Upper lobe of right lung (tissue), 1 donor: ENCODE data around the gene TGM5. TPM values are rescaled to one million over a fixed set of nuclear protein-coding genes. Genes with fewer than 3 reads are reported as not detected.

Source experiments
- ATAC-seq: fragments of 200-7000 bp; cut with Tn5 transposase; one replicate; pipeline ENCODE4 v1.9.1; 2020; ENCODE audit warnings: mild to moderate bottlenecking, moderate library complexity
- DNase-seq: peaks from one replicate; pipeline ENCODE4 v3.0.0-alpha.2; 2020
- H3K27ac ChIP-seq: fragments of 200-600 bp; one replicate; pipeline ENCODE4 v1.8.0; 2022
- H3K27me3 ChIP-seq: fragments of 200-600 bp; one replicate; pipeline ENCODE4 v1.8.0; 2022; ENCODE audit warnings: mild to moderate bottlenecking
- H3K36me3 ChIP-seq: fragments of 200-600 bp; one replicate; pipeline ENCODE4 v1.8.0; 2022
- H3K4me1 ChIP-seq: fragments of 200-600 bp; one replicate; pipeline ENCODE4 v1.8.0; 2022
- H3K4me3 ChIP-seq: fragments of 200-600 bp; one replicate; pipeline ENCODE4 v1.8.0; 2022; ENCODE audit warnings: mild to moderate bottlenecking
- H3K9me3 ChIP-seq: fragments of 200-600 bp; one replicate; pipeline ENCODE4 v1.8.0; 2022
- CTCF ChIP-seq: fragments of 200-600 bp; IDR thresholded peaks from one replicate; pipeline ENCODE4 v1.8.0; 2022; ENCODE audit warnings: antibody characterized with exemption
- intact Hi-C: fragments of 100-400 bp; cut with DNase I; formaldehyde crosslinking; loops from one replicate; pipeline ENCODE4 v1.11.0; 2022
- total RNA-seq: library from RNA; stranded (reverse); fragmentation: NEBNext Ultra II Directional; extraction: Animal tissue kit (Norgen Biotek cat#: 25700); gene quantifications from one replicate; pipeline ENCODE4 v1.2.1, GENCODE V29; 2021
- donor health status: DM: no; HTN: yes; CAD: no; lungs with severe emphysema.

Gene TGM5
- total RNA-seq, 1 donor from 2014 or later: not detected

GRCh38 chr15:43210172-43210745 lies 56.5 kb downstream of the TGM5 start:
- no peak for TF ChIP-seq CTCF
- no peaks in the 10 kb centered on the region for H3K4me1 ChIP-seq
- no peak overlapping the region for H3K4me3 ChIP-seq
- DNase-seq (no peak), ATAC-seq (no peak)
- H3K9me3 ChIP-seq: no peaks in the 10 kb centered on the region
- H3K36me3 ChIP-seq: no peaks in the 10 kb centered on the region
- H3K27me3 ChIP-seq: peaks cover 6% of the 10 kb centered on the region
- intact Hi-C loops: no loop called here
- no peak overlapping the region for H3K27ac ChIP-seq

GRCh38 chr15:43209059-43209824 lies 57.5 kb downstream of the TGM5 start:
- intact Hi-C loops: no loop called here
- Histone ChIP-seq H3K27ac (no peak overlapping the region), H3K4me1 (no peaks in the 10 kb centered on the region), H3K9me3 (no peaks in the 10 kb centered on the region), H3K36me3 (no peaks in the 10 kb centered on the region), H3K4me3 (no peak overlapping the region), H3K27me3 (peaks cover 6% of the 10 kb centered on the region)
- no peak for DNase-seq
- ATAC-seq: no peak
- no peak for TF ChIP-seq CTCF

GRCh38 chr15:43208052-43209002 lies 58.4 kb downstream of the TGM5 start:
- H3K27me3 ChIP-seq: peaks cover 6% of the 10 kb centered on the region
- no peak for DNase-seq
- no peak for ATAC-seq
- H3K4me3 ChIP-seq: no peak overlapping the region
- TF ChIP-seq CTCF: no peak
- H3K9me3 ChIP-seq: no peaks in the 10 kb centered on the region
- H3K36me3 ChIP-seq: no peaks in the 10 kb centered on the region
- intact Hi-C loops: no loop called here
- no peak overlapping the region for H3K27ac ChIP-seq
- no peaks in the 10 kb centered on the region for H3K4me1 ChIP-seq

GRCh38 chr15:43207024-43207423 lies 59.7 kb downstream of the TGM5 start:
- Histone ChIP-seq H3K9me3 (no peaks in the 10 kb centered on the region), H3K36me3 (no peaks in the 10 kb centered on the region), H3K4me3 (no peak overlapping the region), H3K4me1 (no peaks in the 10 kb centered on the region), H3K27ac (no peak overlapping the region), H3K27me3 (peaks cover 6% of the 10 kb centered on the region)
- intact Hi-C loops: no loop called here
- DNase-seq (no peak), ATAC-seq (no peak)
- no peak for TF ChIP-seq CTCF

GRCh38 chr15:43206054-43206453 lies 60.7 kb downstream of the TGM5 start:
- Histone ChIP-seq H3K27ac (no peak overlapping the region), H3K9me3 (no peaks in the 10 kb centered on the region), H3K4me3 (no peak overlapping the region), H3K4me1 (no peaks in the 10 kb centered on the region), H3K36me3 (no peaks in the 10 kb centered on the region), H3K27me3 (peaks cover 6% of the 10 kb centered on the region)
- ATAC-seq (no peak), DNase-seq (no peak)
- intact Hi-C loops: no loop called here
- TF ChIP-seq CTCF: no peak
